PC-9 (cell line): ENCODE results near the gene ACY1. TPM values are rescaled to one million over a fixed set of nuclear protein-coding genes. Genes with fewer than 3 reads are reported as not detected.

ENCODE experiments used
- BruUV-seq: library from RNA; stranded (reverse); fragments of 400-500 nt; replicated peaks from 2 replicates; lab custom pipeline; 2021; lab: Mats Ljungman, UMichigan
- CTCF ChIA-PET: fragments of 300-600 bp; sonication (Branson Sonifier 250); formaldehyde crosslinking; loops from one replicate; lab custom pipeline; 2022; ENCODE audit warnings: antibody characterized with exemption; lab: Charles Lee
- POLR2A ChIA-PET: fragments of 300-600 bp; sonication (Branson Sonifier 250); formaldehyde crosslinking; loops from one replicate; lab custom pipeline; 2022; ENCODE audit warnings: antibody characterized with exemption; ENCODE audit not compliant: unreplicated experiment; lab: Charles Lee
- DNase-seq, 2 experiments: peaks; one replicate each; pipeline versions ENCODE4 v3.0.0 to v3.0.0-alpha.2; 2015 to 2022; ENCODE audit warnings: mixed read lengths in 1 of 2
- H2AFZ ChIP-seq: fragments of 200-600 bp; sonication (generic); 2 replicates; pipeline ENCODE4 v1.8.1; 2017; ENCODE audit warnings: antibody characterized with exemption
- H3F3A ChIP-seq: fragments of 200-600 bp; sonication (generic); 2 replicates; pipeline ENCODE4 v1.8.1; 2017; ENCODE audit warnings: antibody characterized with exemption, mild to moderate bottlenecking, low read depth; ENCODE audit not compliant: insufficient read depth
- H3K27ac ChIP-seq: fragments of 200-600 bp; sonication (generic); 2 replicates; pipeline ENCODE4 v1.6.1; 2016; ENCODE audit warnings: mixed run types
- H3K27me3 ChIP-seq: fragments of 200-600 bp; sonication (generic); 2 replicates; pipeline ENCODE4 v1.6.1; 2016; ENCODE audit warnings: low read depth, mixed run types; ENCODE audit not compliant: insufficient read depth
- H3K36me3 ChIP-seq: fragments of 200-600 bp; sonication (generic); 2 replicates; pipeline ENCODE4 v1.6.1; 2016; ENCODE audit warnings: low read depth, mixed run types
- H3K4me1 ChIP-seq: fragments of 200-600 bp; sonication (generic); replicated peaks from 2 replicates; pipeline ENCODE4 v1.6.1; 2016; ENCODE audit warnings: mixed run types; ENCODE audit not compliant: insufficient read depth
- H3K4me2 ChIP-seq: fragments of 200-600 bp; sonication (generic); 2 replicates; pipeline ENCODE4 v1.6.1; 2017; ENCODE audit warnings: mixed run types
- H3K4me3 ChIP-seq: fragments of 200-600 bp; sonication (generic); 2 replicates; pipeline ENCODE4 v1.6.1; 2016; ENCODE audit warnings: mixed run types
- H3K79me2 ChIP-seq: fragments of 200-600 bp; sonication (generic); 2 replicates; pipeline ENCODE4 v1.6.1; 2017; ENCODE audit warnings: low read depth, mixed run types
- H3K9me2 ChIP-seq: fragments of 200-600 bp; sonication (generic); 2 replicates; pipeline ENCODE4 v1.8.1; 2017; ENCODE audit warnings: mild to moderate bottlenecking; ENCODE audit not compliant: insufficient read depth
- H3K9me3 ChIP-seq: fragments of 200-600 bp; sonication (generic); 2 replicates; pipeline ENCODE4 v1.8.1; 2016; ENCODE audit warnings: low read depth; ENCODE audit not compliant: insufficient read depth
- H4K20me1 ChIP-seq: fragments of 200-600 bp; sonication (generic); 2 replicates; pipeline ENCODE4 v1.8.1; 2017; ENCODE audit not compliant: insufficient read depth
- CTCF ChIP-seq: fragments of 200-600 bp; sonication (generic); conservative IDR thresholded peaks from 2 replicates; pipeline ENCODE4 v1.6.1; 2017; ENCODE audit warnings: mixed run types, antibody characterized with exemption, mild to moderate bottlenecking, moderate library complexity
- EZH2 ChIP-seq: fragments of 200-600 bp; sonication (generic); IDR thresholded peaks from 2 replicates; pipeline ENCODE4 v1.8.0; 2017; ENCODE audit warnings: antibody characterized with exemption, low read depth
- intact Hi-C: fragments of 100-400 bp; cut with micrococcal nuclease; formaldehyde crosslinking; loops from one replicate; pipeline ENCODE4 v1.10.0; 2022; ENCODE audit not compliant: unreplicated experiment
- total RNA-seq: library from RNA; stranded (reverse); gene quantifications from 2 replicates; pipeline ENCODE4 v1.2.3, GENCODE V29; 2021

ACY1 gene
- total RNA-seq, 1 experiment from 2014 or later, result 52.2 TPM

GRCh38 chr3:51934991-51935885 is 48.1 kb upstream of the ACY1 start:
- Histone ChIP-seq H3K36me3 (no peaks in the 10 kb centered on the region; the same call in 1 of the 2 replicates), H3K4me3 (no peak overlapping the region), H3K27ac (no peak overlapping the region), H3F3A (no peaks in the 10 kb centered on the region), H2AFZ (no peak overlapping the region), H4K20me1 (peaks cover 5% of the 10 kb centered on the region; the same call in 1 of the 2 replicates), H3K9me2 (no peaks in the 10 kb centered on the region), H3K79me2 (peaks cover 12% of the 10 kb centered on the region), H3K9me3 (no peaks in the 10 kb centered on the region), H3K27me3 (no peaks in the 10 kb centered on the region), H3K4me1 (no peaks in the 10 kb centered on the region), H3K4me2 (no peak overlapping the region)
- POLR2A ChIA-PET, result no interaction called here
- no peak for TF ChIP-seq EZH2
- TF ChIP-seq CTCF, result no peak
- no peak for DNase-seq
- CTCF ChIA-PET, result no interaction called here
- no TSS peak for BruUV-seq
- intact Hi-C loops, result no loop called here

- ChIA-PET POLR2A (no interaction called here), CTCF (no interaction called here)
- H3K27ac ChIP-seq, result no peak overlapping the region
- H4K20me1 ChIP-seq, result peaks cover 5% of the 10 kb centered on the region; the same call in 1 of the 2 replicates
- H3K9me2 ChIP-seq, result no peaks in the 10 kb centered on the region
- no peak for TF ChIP-seq EZH2
- no peak for TF ChIP-seq CTCF
- H3K4me2 ChIP-seq, result no peak overlapping the region
- no TSS peak for BruUV-seq
- H3K79me2 ChIP-seq, result peaks cover 21% of the 10 kb centered on the region
- H3K9me3 ChIP-seq, result no peaks in the 10 kb centered on the region
- intact Hi-C loops, result no loop called here
- DNase-seq, result no peak
- no peak overlapping the region for H2AFZ ChIP-seq
- H3K36me3 ChIP-seq, result no peaks in the 10 kb centered on the region; the same call in 1 of the 2 replicates
- 0 out of 2 replicates have a peak, but pooled peaks cover 8% of the 10 kb centered on the region for H3K4me1 ChIP-seq
- no peaks in the 10 kb centered on the region for H3F3A ChIP-seq
- no peak overlapping the region for H3K4me3 ChIP-seq
- H3K27me3 ChIP-seq, result no peaks in the 10 kb centered on the region
Observed at GRCh38 chr3:51935886-51936755, 47.2 kb upstream of the ACY1 start.

- Histone ChIP-seq H3K79me2 (peaks cover 26% of the 10 kb centered on the region), H3K9me2 (no peaks in the 10 kb centered on the region), H3K27me3 (no peaks in the 10 kb centered on the region), H3K27ac (no peak overlapping the region), H2AFZ (no peak overlapping the region), H3K9me3 (no peaks in the 10 kb centered on the region), H3K36me3 (no peaks in the 10 kb centered on the region; the same call in 1 of the 2 replicates), H3K4me3 (no peak overlapping the region), H3K4me2 (no peak overlapping the region), H4K20me1 (peaks cover 5% of the 10 kb centered on the region; the same call in 1 of the 2 replicates), H3K4me1 (0 out of 2 replicates have a peak, but pooled peaks cover 8% of the 10 kb centered on the region), H3F3A (no peaks in the 10 kb centered on the region)
- TF ChIP-seq CTCF, result no peak
- no peak for TF ChIP-seq EZH2
- DNase-seq, result no peak
- intact Hi-C loops, result no loop called here
- CTCF ChIA-PET, result no interaction called here
- BruUV-seq, result no TSS peak
- POLR2A ChIA-PET, result no interaction called here
Observed at GRCh38 chr3:51937014-51937413, 46.3 kb upstream of the ACY1 start.
